Heart left ventricle (tissue), 16 donors: ENCODE measurements around the gene TTLL13. TPM values are rescaled to one million over a fixed set of nuclear protein-coding genes. Genes with fewer than 3 reads are reported as not detected.

Source experiments
- ATAC-seq, 4 donors: fragments of 200-7000 bp; cut with Tn5 transposase; one replicate each; pipeline ENCODE4 v1.9.1; 2020 to 2022; ENCODE audit warnings: moderate library complexity in 4 of 4, mild to moderate bottlenecking in 3 of 4, moderate number of reproducible peaks in 1 of 4
- DNase-seq, 5 donors: peaks; one replicate each; pipeline ENCODE4 v3.0.0-alpha.2; 2020
- H3K27ac ChIP-seq, 12 donors: fragments of 200-600 bp; sonication (generic) in 4 of 12; one replicate each; pipeline versions ENCODE4 v1.5.0 to v1.8.0; 2016 to 2022; ENCODE audit warnings: mild to moderate bottlenecking in 2 of 12
- H3K27me3 ChIP-seq, 9 donors: fragments of 200-600 bp; sonication (generic) in 2 of 9; one replicate each; pipeline versions ENCODE4 v1.5.1 to v1.8.0; 2016 to 2022; ENCODE audit warnings: mild to moderate bottlenecking in 3 of 9
- H3K36me3 ChIP-seq, 9 donors: fragments of 200-600 bp; sonication (generic) in 2 of 9; one replicate each; pipeline versions ENCODE4 v1.5.0 to v1.8.0; 2018 to 2022; ENCODE audit warnings: mild to moderate bottlenecking in 2 of 9
- H3K4me1 ChIP-seq, 12 donors: fragments of 200-600 bp; sonication (generic) in 4 of 12; one replicate each; pipeline versions ENCODE4 v1.5.0 to v1.8.0; 2016 to 2022; ENCODE audit warnings: mild to moderate bottlenecking in 3 of 12
- H3K4me3 ChIP-seq, 12 donors: fragments of 200-600 bp; sonication (generic) in 4 of 12; one replicate each; pipeline versions ENCODE4 v1.5.0 to v1.8.0; 2017 to 2022; ENCODE audit warnings: mild to moderate bottlenecking in 9 of 12, moderate library complexity in 4 of 12
- H3K9me3 ChIP-seq, 12 donors: fragments of 200-600 bp; sonication (generic) in 4 of 12; one replicate each; pipeline versions ENCODE4 v1.5.0 to v1.8.0; 2016 to 2022; ENCODE audit warnings: mild to moderate bottlenecking in 1 of 12
- CTCF ChIP-seq, 12 donors: fragments of 200-600 bp; sonication (generic) in 4 of 12; IDR thresholded peaks; one replicate each; pipeline versions ENCODE4 v1.5.0 to v1.8.0; 2018 to 2022; ENCODE audit warnings: antibody characterized with exemption in 12 of 12, mild to moderate bottlenecking in 5 of 12
- POLR2A ChIP-seq, 2 donors: fragments of 450-650 bp; IDR thresholded peaks; one replicate each; pipeline ENCODE4 v1.6.1; 2017; ENCODE audit warnings: antibody characterized with exemption in 2 of 2, mild to moderate bottlenecking in 2 of 2, moderate library complexity in 2 of 2
- WGBS, 4 donors: extraction: QIAGEN DNeasy Blood & Tissue Kit in 2 of 4; methylation state at CpG; one replicate each; pipeline versions ENCODE4 v1.1.5 to v1.1.7; 2013 to 2018; 5-methylcytosine and 5-hydroxymethylcytosine counted together
- intact Hi-C, 10 donors: fragments of 100-400 bp; cut with DNase I; formaldehyde crosslinking; loops; one replicate each; pipeline versions ENCODE4 v1.11.1 to v1.14.2; 2022
- polyA plus RNA-seq, 2 donors: library from polyadenylated mRNA; stranded (reverse); fragments of 200-250 nt; gene quantifications; one replicate each; pipeline ENCODE4 v1.2.3, GENCODE V29; 2013
- total RNA-seq, 9 donors: library from RNA; depleted of rRNA in 2 of 9; stranded (reverse); fragments of >200 nt in 2 of 9; fragmentation: NEBNext Ultra II Directional in 3 of 9; extraction: Animal tissue kit (Norgen Biotek cat#: 25700) in 3 of 9; gene quantifications; one replicate each; pipeline versions ENCODE4 v1.1.0 to v1.2.4, GENCODE V29; 2016 to 2023
- donor health status: ischemic (EF 13 %, LVEDD 7.1; RV severe dilation, severe dysfunction).
- donor health status: healthy with polysubstance abuse.
- donor health status: DM: no; HTN: yes; CAD: no.
- donor health status: DM: no; HTN: no; CAD: no.
- donor health status: ischemic (EF 25% LVEDD 6.9; RV normal size, moderate dysfunction).
- donor health status: ischemic (EF 25% LVEDD 5.7; RV mildly dilated, moderate dysfunction).
- donor health status: healthy.
- donor health status: DM: yes; HTN: yes; CAD: no.
- donor health status: ischemic (EF 35%, LVEDD 5.7; RV mildly dilated, moderate dysfunction).
- donor health status: nonischemic (EF 11% LVEDD 7.7; RV severe dilation, severe dysfunction).
- donor health status: DM: yes; HTN: yes; CAD: no.
- donor health status: PGD.
- donor health status: ischemic (EF 29% LVEDD 5.4; RV normal size, mild dysfunction).
- donor health status: nonischemic (EF 23%, LVEDD 6.1; RV moderate dilation, normal function).

The TTLL13 gene
- total and polyA plus RNA-seq, 11 donors: 0.07 to 0.35 (median 0.14) TPM; not detected in 5

- no peaks in the 10 kb centered on the region for H3K9me3 ChIP-seq
- peak in 1 of 2 donors; percentile 77 for TF ChIP-seq POLR2A (IDR thresholded peaks at IDR 0.05)
- no peak for TF ChIP-seq CTCF (IDR thresholded peaks at IDR 0.05)
- intact Hi-C loops: loop anchor here in 4 of 10 donors (1.0 to 5.0 kb wide), 3 partner anchors 31 to 33 kb away; partner anchors contain the start of genes GDPGP1 (in 4 of the 4) and CIB1 (in 1 of the 4)
- no peaks in the 10 kb centered on the region for H3K27me3 ChIP-seq
- H3K36me3 ChIP-seq: peaks cover 0 to 35% (median 21%) of the 10 kb centered on the region in 9 donors
- peaks cover 0 to 50% (median 45%) of the 10 kb centered on the region in 12 donors for H3K4me1 ChIP-seq
- peak within 1 kb of the TSS; percentile 36 to 95 (median 72) for H3K4me3 ChIP-seq
- peak within 1 kb of the TSS; percentile 90 to 100 (median 96) for H3K27ac ChIP-seq
- ATAC-seq (peak; percentile 88 to 97 (median 96)), DNase-seq (peak; percentile 94)
- 0 to 1% (median 0%) methylated on average over 9 to 59 of the region's 59 CpGs for WGBS, 4 donors
Measured at GRCh38 chr15:90265271-90266060, 16.1 kb downstream of the TTLL13 start, which contains the start of gene NGRN. Gene NGRN, plus strand, starts transcription at chr15:90265672. Its CDS starts 41 bp downstream, at chr15:90265713.

GRCh38 chr15:90266061-90266431 lies 16.7 kb downstream of the TTLL13 start:
- peak overlapping the region; percentile 90 to 100 (median 96) for H3K27ac ChIP-seq
- peak in 3 of 5 donors; percentile 34 to 44 (median 41) for DNase-seq
- 0 to 1% (median 0%) methylated on average over 16 of the region's 16 CpGs for WGBS, 4 donors
- intact Hi-C loops: loop anchor here in 1 of 10 donors (5.0 kb wide), 1 partner anchor 34 kb away; the partner anchor contains the start of genes CIB1 and GDPGP1
- TF ChIP-seq POLR2A (IDR thresholded peaks at IDR 0.05): no peak
- TF ChIP-seq CTCF (IDR thresholded peaks at IDR 0.05): no peak
- peaks cover 0 to 56% (median 51%) of the 10 kb centered on the region in 12 donors for H3K4me1 ChIP-seq
- ATAC-seq: peak; percentile 9 to 54 (median 34)
- H3K36me3 ChIP-seq: peaks cover 0 to 41% (median 27%) of the 10 kb centered on the region in 9 donors
- H3K27me3 ChIP-seq: no peaks in the 10 kb centered on the region
- H3K4me3 ChIP-seq: peak overlapping the region; percentile 36 to 95 (median 72)
- no peaks in the 10 kb centered on the region for H3K9me3 ChIP-seq

GRCh38 chr15:90266485-90266884 lies 17.1 kb downstream of the TTLL13 start:
- no peaks in the 10 kb centered on the region for H3K9me3 ChIP-seq
- WGBS, 4 donors: 11 to 21% (median 16%) methylated on average over 15 of the region's 15 CpGs
- no peak for ATAC-seq
- peak overlapping the region; percentile 90 to 100 (median 96) for H3K27ac ChIP-seq
- H3K36me3 ChIP-seq: peaks cover 0 to 46% (median 32%) of the 10 kb centered on the region in 9 donors
- no peak for TF ChIP-seq CTCF (IDR thresholded peaks at IDR 0.05)
- no peak for TF ChIP-seq POLR2A (IDR thresholded peaks at IDR 0.05)
- no peak for DNase-seq
- peaks cover 0 to 60% (median 55%) of the 10 kb centered on the region in 12 donors for H3K4me1 ChIP-seq
- intact Hi-C loops: loop anchor here in 1 of 10 donors (5.0 kb wide), 1 partner anchor 34 kb away; the partner anchor contains the start of genes CIB1 and GDPGP1
- peak overlapping the region; percentile 36 to 95 (median 72) for H3K4me3 ChIP-seq
- no peaks in the 10 kb centered on the region for H3K27me3 ChIP-seq

- Histone ChIP-seq H3K4me1 (peaks cover 0 to 71% (median 62%) of the 10 kb centered on the region in 12 donors), H3K27me3 (no peaks in the 10 kb centered on the region), H3K36me3 (peaks cover 0 to 63% (median 51%) of the 10 kb centered on the region in 9 donors), H3K27ac (no peak overlapping the region), H3K9me3 (no peaks in the 10 kb centered on the region), H3K4me3 (peak overlapping the region in 1 of 12 donors; percentile 64)
- TF ChIP-seq POLR2A (IDR thresholded peaks at IDR 0.05) (no peak), CTCF (IDR thresholded peaks at IDR 0.05) (no peak)
- DNase-seq (no peak), ATAC-seq (no peak)
- intact Hi-C loops: loop anchor here in 1 of 10 donors (5.0 kb wide), 1 partner anchor 36 kb away; the partner anchor contains the start of genes CIB1 and GDPGP1
- 64 to 82% (median 71%) methylated on average over 1 of the region's 1 CpG for WGBS, 4 donors
Measured at GRCh38 chr15:90268415-90268814, 19.1 kb downstream of the TTLL13 start.
